Naive B cell (primary cell): Measurements from ENCODE around the gene PADI2. TPM values are rescaled to one million over a fixed set of nuclear protein-coding genes. Genes with fewer than 3 reads are reported as not detected.

Experiments
- ATAC-seq, 2 donors: fragments of 150-1000 bp; cut with Tn5 transposase; 2 replicates each; pipeline ENCODE4 v1.10.0; 2021; ENCODE audit warnings: low read depth in 2 of 2, mild to moderate bottlenecking in 2 of 2, moderate library complexity in 2 of 2
- DNase-seq: peaks from one replicate; pipeline ENCODE4 v3.0.0; 2022
- H3K27ac Mint-ChIP-seq, 6 donors: one replicate each; pipeline ENCODE4 v1.8.0; 2020 to 2022; ENCODE audit warnings: mild to moderate bottlenecking in 6 of 6, mixed read lengths in 6 of 6, moderate library complexity in 5 of 6, inconsistent platforms in 2 of 6
- H3K27me3 Mint-ChIP-seq, 3 donors: one replicate each; pipeline ENCODE4 v1.8.0; 2021 to 2022; ENCODE audit warnings: mixed read lengths in 3 of 3, mild to moderate bottlenecking in 1 of 3
- H3K36me3 Mint-ChIP-seq, 2 donors: one replicate each; pipeline ENCODE4 v1.8.0; 2020 to 2022; ENCODE audit warnings: mixed read lengths in 2 of 2, inconsistent platforms in 1 of 2, mild to moderate bottlenecking in 1 of 2
- H3K4me1 Mint-ChIP-seq, 3 donors: one replicate each; pipeline ENCODE4 v1.8.0; 2020 to 2022; ENCODE audit warnings: mixed read lengths in 3 of 3, inconsistent platforms in 1 of 3, mild to moderate bottlenecking in 1 of 3, moderate library complexity in 1 of 3
- H3K4me3 Mint-ChIP-seq, 8 donors: one replicate each; pipeline ENCODE4 v1.8.0; 2020 to 2022; ENCODE audit warnings: mild to moderate bottlenecking in 8 of 8, mixed read lengths in 8 of 8, moderate library complexity in 8 of 8, inconsistent platforms in 2 of 8
- H3K9me3 Mint-ChIP-seq, 7 donors: one replicate each; pipeline ENCODE4 v1.8.0; 2020 to 2022; ENCODE audit warnings: mixed read lengths in 7 of 7, mild to moderate bottlenecking in 5 of 7, inconsistent platforms in 2 of 7, moderate library complexity in 1 of 7
- polyA plus RNA-seq, 6 donors: library from polyadenylated mRNA; unstranded; fragments of 300-500 nt; fragmentation: Illumina TruSeq; gene quantifications; one replicate each; pipeline ENCODE4 v1.2.3, GENCODE V29; 2021; ENCODE audit warnings: low read depth in 6 of 6

PADI2 gene
- under 1 TPM in 4 of 6 donors, not detected in 2; 0.08 to 0.74 (median 0.09) TPM for polyA plus RNA-seq

GRCh38 chr1:17119076-17119772 lies at the start of gene PADI2:
Gene PADI2, minus strand, starts transcription at chr1:17119451. Its CDS starts 80 bp downstream, at chr1:17119371.
- no peaks in the 10 kb centered on the region for H3K9me3 Mint-ChIP-seq
- no peaks in the 10 kb centered on the region for H3K36me3 Mint-ChIP-seq
- H3K27me3 Mint-ChIP-seq = peaks cover 10 to 41% (median 22%) of the 10 kb centered on the region in 3 donors
- ATAC-seq = peak; percentile 89 to 92
- H3K4me3 Mint-ChIP-seq = peak within 1 kb of the TSS; percentile 59 to 88 (median 76)
- peak; percentile 41 for DNase-seq
- peak within 1 kb of the TSS in 3 of 6 donors; percentile 29 to 42 (median 39) for H3K27ac Mint-ChIP-seq
- H3K4me1 Mint-ChIP-seq = peaks cover 20 to 24% (median 22%) of the 10 kb centered on the region in 3 donors

- ATAC-seq = no peak
- peaks cover 0 to 2% (median 0%) of the 10 kb centered on the region in 7 donors for H3K9me3 Mint-ChIP-seq
- H3K36me3 Mint-ChIP-seq = no peaks in the 10 kb centered on the region
- no peak overlapping the region for H3K4me3 Mint-ChIP-seq
- DNase-seq = no peak
- H3K27ac Mint-ChIP-seq = no peak overlapping the region
- H3K27me3 Mint-ChIP-seq = peaks cover 4 to 39% (median 13%) of the 10 kb centered on the region in 3 donors
- peaks cover 0 to 2% (median 0%) of the 10 kb centered on the region in 3 donors for H3K4me1 Mint-ChIP-seq
Observed at GRCh38 chr1:17168091-17168876, 49.0 kb upstream of the PADI2 start.

GRCh38 chr1:17167786-17168090 lies 48.5 kb upstream of the PADI2 start:
- H3K27me3 Mint-ChIP-seq = peaks cover 0 to 34% (median 11%) of the 10 kb centered on the region in 3 donors
- peaks cover 0 to 2% (median 0%) of the 10 kb centered on the region in 3 donors for H3K4me1 Mint-ChIP-seq
- no peak overlapping the region for H3K4me3 Mint-ChIP-seq
- H3K36me3 Mint-ChIP-seq = no peaks in the 10 kb centered on the region
- no peak for DNase-seq
- ATAC-seq = no peak
- H3K9me3 Mint-ChIP-seq = no peaks in the 10 kb centered on the region
- H3K27ac Mint-ChIP-seq = peak overlapping the region in 1 of 6 donors; percentile 27

- peaks cover 0 to 34% (median 11%) of the 10 kb centered on the region in 3 donors for H3K27me3 Mint-ChIP-seq
- H3K27ac Mint-ChIP-seq = peak overlapping the region in 1 of 6 donors; percentile 27
- no peak overlapping the region for H3K4me3 Mint-ChIP-seq
- ATAC-seq (no peak), DNase-seq (no peak)
- H3K36me3 Mint-ChIP-seq = no peaks in the 10 kb centered on the region
- no peaks in the 10 kb centered on the region for H3K9me3 Mint-ChIP-seq
- H3K4me1 Mint-ChIP-seq = peaks cover 0 to 2% (median 0%) of the 10 kb centered on the region in 3 donors
Observed at GRCh38 chr1:17167041-17167785, 48.0 kb upstream of the PADI2 start.

- H3K4me1 Mint-ChIP-seq = peaks cover 0 to 5% (median 0%) of the 10 kb centered on the region in 3 donors
- no peak for DNase-seq
- no peak overlapping the region for H3K4me3 Mint-ChIP-seq
- no peak overlapping the region for H3K27ac Mint-ChIP-seq
- H3K27me3 Mint-ChIP-seq = peaks cover 0 to 34% (median 11%) of the 10 kb centered on the region in 3 donors
- H3K36me3 Mint-ChIP-seq = peaks cover 0 to 4% of the 10 kb centered on the region in 2 donors
- no peak for ATAC-seq
- H3K9me3 Mint-ChIP-seq = peaks cover 0 to 5% (median 2%) of the 10 kb centered on the region in 7 donors
Observed at GRCh38 chr1:17165823-17166222, 46.6 kb upstream of the PADI2 start.

GRCh38 chr1:17163789-17164666 lies 44.8 kb upstream of the PADI2 start:
- Mint-ChIP-seq H3K36me3 (peaks cover 0 to 4% of the 10 kb centered on the region in 2 donors), H3K27ac (no peak overlapping the region), H3K27me3 (peaks cover 0 to 34% (median 7%) of the 10 kb centered on the region in 3 donors), H3K4me1 (peaks cover 0 to 5% (median 0%) of the 10 kb centered on the region in 3 donors), H3K4me3 (no peak overlapping the region), H3K9me3 (peaks cover 0 to 6% (median 2%) of the 10 kb centered on the region in 7 donors)
- ATAC-seq = no peak
- DNase-seq = no peak

- H3K27ac Mint-ChIP-seq = no peak overlapping the region
Observed at GRCh38 chr1:17163371-17163770, 44.1 kb upstream of the PADI2 start.

GRCh38 chr1:17162941-17163340 lies 43.7 kb upstream of the PADI2 start:
- ATAC-seq (no peak), DNase-seq (no peak)
- peaks cover 0 to 34% (median 9%) of the 10 kb centered on the region in 3 donors for H3K27me3 Mint-ChIP-seq
- H3K4me1 Mint-ChIP-seq = peaks cover 0 to 5% (median 0%) of the 10 kb centered on the region in 3 donors
- H3K36me3 Mint-ChIP-seq = peaks cover 0 to 4% of the 10 kb centered on the region in 2 donors
- H3K27ac Mint-ChIP-seq = no peak overlapping the region
- H3K4me3 Mint-ChIP-seq = no peak overlapping the region
- peaks cover 0 to 8% (median 2%) of the 10 kb centered on the region in 7 donors for H3K9me3 Mint-ChIP-seq

More at GRCh38 chr1:17163371-17163770, 44.1 kb upstream of the PADI2 start:
- Mint-ChIP-seq H3K36me3 (peaks cover 0 to 4% of the 10 kb centered on the region in 2 donors), H3K4me3 (no peak overlapping the region), H3K27me3 (peaks cover 0 to 34% (median 9%) of the 10 kb centered on the region in 3 donors), H3K9me3 (peaks cover 0 to 8% (median 2%) of the 10 kb centered on the region in 7 donors), H3K4me1 (peaks cover 0 to 5% (median 0%) of the 10 kb centered on the region in 3 donors)
- DNase-seq (no peak), ATAC-seq (no peak)

- Mint-ChIP-seq H3K36me3 (peaks cover 0 to 4% of the 10 kb centered on the region in 2 donors), H3K27ac (peak overlapping the region in 1 of 6 donors; percentile 20), H3K4me3 (no peak overlapping the region), H3K4me1 (peaks cover 0 to 5% (median 0%) of the 10 kb centered on the region in 3 donors), H3K27me3 (peaks cover 0 to 27% (median 9%) of the 10 kb centered on the region in 3 donors), H3K9me3 (peaks cover 2 to 12% (median 8%) of the 10 kb centered on the region in 7 donors)
- DNase-seq (no peak), ATAC-seq (no peak)
Observed at GRCh38 chr1:17161926-17162800, 42.9 kb upstream of the PADI2 start.

GRCh38 chr1:17161137-17161740 lies 42.0 kb upstream of the PADI2 start:
- no peak for DNase-seq
- Mint-ChIP-seq H3K27ac (peak overlapping the region in 1 of 6 donors; percentile 27), H3K36me3 (peaks cover 7 to 9% of the 10 kb centered on the region in 2 donors), H3K27me3 (peaks cover 7 to 18% (median 14%) of the 10 kb centered on the region in 3 donors), H3K4me1 (peaks cover 0 to 5% (median 0%) of the 10 kb centered on the region in 3 donors), H3K4me3 (no peak overlapping the region), H3K9me3 (peaks cover 6 to 19% (median 13%) of the 10 kb centered on the region in 7 donors)
- ATAC-seq = no peak

- H3K36me3 Mint-ChIP-seq = peaks cover 21 to 24% of the 10 kb centered on the region in 2 donors
- peaks cover 8 to 20% (median 14%) of the 10 kb centered on the region in 3 donors for H3K27me3 Mint-ChIP-seq
- H3K9me3 Mint-ChIP-seq = peaks cover 15 to 41% (median 35%) of the 10 kb centered on the region in 7 donors
- no peak overlapping the region for H3K27ac Mint-ChIP-seq
- DNase-seq (no peak), ATAC-seq (no peak)
- H3K4me1 Mint-ChIP-seq = peaks cover 0 to 5% (median 0%) of the 10 kb centered on the region in 3 donors
- no peak overlapping the region for H3K4me3 Mint-ChIP-seq
Observed at GRCh38 chr1:17158961-17159360, 39.7 kb upstream of the PADI2 start.
